Effector memory CD4-positive, alpha-beta T cell (primary cell): ENCODE results near the gene LZTFL1.

ENCODE experiments used
- DNase-seq, 3 donors: peaks; one replicate each; pipeline ENCODE4 v3.0.0-alpha.2; 2020
- H3K27ac ChIP-seq: 2 replicates; pipeline ENCODE4 v1.7.0; 2013; ENCODE audit warnings: mild to moderate bottlenecking, low read length, moderate library complexity; ENCODE audit not compliant: insufficient read depth, poor library complexity, severe bottlenecking
- H3K27me3 ChIP-seq: replicated peaks from 2 replicates; pipeline ENCODE4 v1.7.0; 2013; ENCODE audit warnings: mild to moderate bottlenecking, low read length; ENCODE audit not compliant: insufficient read depth, control insufficient read depth, poor library complexity, severe bottlenecking
- H3K36me3 ChIP-seq: 2 replicates; pipeline ENCODE4 v1.7.0; 2013; ENCODE audit warnings: mild to moderate bottlenecking, low read length, moderate library complexity; ENCODE audit not compliant: control insufficient read depth, insufficient read depth
- H3K4me1 ChIP-seq: 2 replicates; pipeline ENCODE4 v1.7.0; 2013; ENCODE audit warnings: low read length, mild to moderate bottlenecking; ENCODE audit not compliant: control insufficient read depth, insufficient read depth, poor library complexity, severe bottlenecking
- H3K4me3 ChIP-seq: 2 replicates; pipeline ENCODE4 v1.7.0; 2013; ENCODE audit warnings: low read length, low read depth, mild to moderate bottlenecking; ENCODE audit not compliant: insufficient read depth, poor library complexity, severe bottlenecking
- H3K9me3 ChIP-seq: 2 replicates; pipeline ENCODE4 v1.7.0; 2013; ENCODE audit warnings: mild to moderate bottlenecking, low read length, moderate library complexity; ENCODE audit not compliant: control insufficient read depth

The LZTFL1 gene

GRCh38 chr3:45779746-45780735 lies 61.9 kb downstream of the LZTFL1 start:
- Histone ChIP-seq H3K9me3 (no peaks in the 10 kb centered on the region), H3K27ac (no peak overlapping the region), H3K4me1 (no peaks in the 10 kb centered on the region), H3K4me3 (no peak overlapping the region), H3K27me3 (no peaks in the 10 kb centered on the region), H3K36me3 (no peaks in the 10 kb centered on the region)
- no peak for DNase-seq

- no peak overlapping the region for H3K4me3 ChIP-seq
- DNase-seq: no peak
- H3K27me3 ChIP-seq: no peaks in the 10 kb centered on the region
- no peak overlapping the region for H3K27ac ChIP-seq
- H3K9me3 ChIP-seq: no peaks in the 10 kb centered on the region
- no peaks in the 10 kb centered on the region for H3K4me1 ChIP-seq
- no peaks in the 10 kb centered on the region for H3K36me3 ChIP-seq
Measured at GRCh38 chr3:45778761-45779201, 63.1 kb downstream of the LZTFL1 start.

- no peak for DNase-seq
- Histone ChIP-seq H3K27me3 (no peaks in the 10 kb centered on the region), H3K27ac (no peak overlapping the region), H3K9me3 (no peaks in the 10 kb centered on the region), H3K36me3 (no peaks in the 10 kb centered on the region), H3K4me1 (peaks cover 1% of the 10 kb centered on the region), H3K4me3 (no peak overlapping the region)
Measured at GRCh38 chr3:45777746-45778386, 64.1 kb downstream of the LZTFL1 start.

DNA sequence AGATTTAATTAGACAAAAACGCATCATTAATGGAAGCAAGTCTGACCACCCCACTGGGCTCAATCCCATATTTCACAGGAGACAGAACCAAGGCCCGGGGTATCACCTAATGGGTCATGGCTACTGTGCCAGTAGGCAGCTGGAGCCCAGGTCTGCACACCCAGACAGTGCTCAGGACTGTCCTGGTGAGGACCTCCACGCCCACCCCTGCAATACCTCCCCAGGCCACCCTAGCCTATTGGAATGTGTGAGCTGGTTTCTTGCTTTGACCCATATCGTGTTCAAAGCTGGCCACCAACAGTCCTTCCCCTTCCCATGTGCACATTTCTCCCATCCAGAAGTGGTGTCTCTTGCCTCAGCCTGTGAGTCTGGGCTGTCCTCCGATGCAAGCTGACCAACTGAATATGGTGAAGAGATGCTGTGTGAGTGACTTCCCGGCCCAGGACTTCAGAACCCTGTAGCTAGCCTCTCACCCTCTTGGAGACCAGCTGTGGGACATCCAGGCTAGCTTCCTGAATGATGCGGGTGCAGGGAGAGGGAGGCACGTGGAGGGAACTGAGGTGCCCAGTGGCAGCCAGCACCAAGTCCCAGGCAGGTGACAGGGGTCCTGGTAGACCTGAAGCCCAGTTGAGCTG lies 64.7 kb downstream of the LZTFL1 start:
- Histone ChIP-seq H3K4me3 (no peak overlapping the region), H3K36me3 (no peaks in the 10 kb centered on the region), H3K27me3 (no peaks in the 10 kb centered on the region), H3K9me3 (no peaks in the 10 kb centered on the region), H3K4me1 (peaks cover 8% of the 10 kb centered on the region), H3K27ac (no peak overlapping the region)
- no peak for DNase-seq

GRCh38 chr3:45776611-45777010 lies 65.3 kb downstream of the LZTFL1 start:
- Histone ChIP-seq H3K27me3 (no peaks in the 10 kb centered on the region), H3K36me3 (no peaks in the 10 kb centered on the region), H3K9me3 (no peaks in the 10 kb centered on the region), H3K27ac (no peak overlapping the region), H3K4me3 (no peak overlapping the region), H3K4me1 (peaks cover 8% of the 10 kb centered on the region)
- DNase-seq: no peak

DNA sequence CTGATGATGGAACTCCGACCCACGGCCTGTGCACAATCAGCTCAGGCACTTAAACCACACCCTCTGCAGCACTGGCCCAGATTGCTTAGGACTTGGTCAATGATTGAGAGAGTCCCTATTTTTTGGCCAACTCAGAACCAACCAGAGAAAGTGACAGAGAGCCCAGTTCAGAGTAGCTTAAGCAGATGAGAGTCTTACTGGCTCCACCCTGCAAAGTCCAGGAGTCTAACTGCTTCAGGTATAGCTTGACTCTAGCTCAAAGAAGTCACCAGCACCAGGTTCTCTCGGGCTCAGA lies 65.7 kb downstream of the LZTFL1 start:
- Histone ChIP-seq H3K27me3 (no peaks in the 10 kb centered on the region), H3K4me3 (no peak overlapping the region), H3K4me1 (peaks cover 8% of the 10 kb centered on the region), H3K9me3 (no peaks in the 10 kb centered on the region), H3K36me3 (no peaks in the 10 kb centered on the region), H3K27ac (no peak overlapping the region)
- no peak for DNase-seq

GRCh38 chr3:45775571-45776300 lies 66.2 kb downstream of the LZTFL1 start:
- Histone ChIP-seq H3K27me3 (no peaks in the 10 kb centered on the region), H3K27ac (no peak overlapping the region), H3K9me3 (no peaks in the 10 kb centered on the region), H3K36me3 (no peaks in the 10 kb centered on the region), H3K4me1 (peaks cover 8% of the 10 kb centered on the region), H3K4me3 (no peak overlapping the region)
- DNase-seq: no peak

- Histone ChIP-seq H3K4me1 (peaks cover 8% of the 10 kb centered on the region), H3K36me3 (no peaks in the 10 kb centered on the region), H3K9me3 (no peaks in the 10 kb centered on the region), H3K27me3 (no peaks in the 10 kb centered on the region), H3K4me3 (no peak overlapping the region), H3K27ac (no peak overlapping the region)
- DNase-seq: no peak
Measured at GRCh38 chr3:45774581-45775521, 67.1 kb downstream of the LZTFL1 start.
